Activated effector memory CD4-positive, alpha-beta T cell treated with anti-CD3 and anti-CD28 coated beads, Interleukin-2, amount 50 U/mL, for 16 hours (primary cell): ENCODE results near the gene CUX1.
"Not testable (repeated sequence)": the region's sequence is repeated elsewhere in the genome, so short reads cannot be mapped to it uniquely, and the experiment has no call there.

ENCODE experiments used
- DNase-seq: peaks from one replicate; pipeline ENCODE4 v3.0.0-alpha.2; 2020

Gene CUX1

DNA sequence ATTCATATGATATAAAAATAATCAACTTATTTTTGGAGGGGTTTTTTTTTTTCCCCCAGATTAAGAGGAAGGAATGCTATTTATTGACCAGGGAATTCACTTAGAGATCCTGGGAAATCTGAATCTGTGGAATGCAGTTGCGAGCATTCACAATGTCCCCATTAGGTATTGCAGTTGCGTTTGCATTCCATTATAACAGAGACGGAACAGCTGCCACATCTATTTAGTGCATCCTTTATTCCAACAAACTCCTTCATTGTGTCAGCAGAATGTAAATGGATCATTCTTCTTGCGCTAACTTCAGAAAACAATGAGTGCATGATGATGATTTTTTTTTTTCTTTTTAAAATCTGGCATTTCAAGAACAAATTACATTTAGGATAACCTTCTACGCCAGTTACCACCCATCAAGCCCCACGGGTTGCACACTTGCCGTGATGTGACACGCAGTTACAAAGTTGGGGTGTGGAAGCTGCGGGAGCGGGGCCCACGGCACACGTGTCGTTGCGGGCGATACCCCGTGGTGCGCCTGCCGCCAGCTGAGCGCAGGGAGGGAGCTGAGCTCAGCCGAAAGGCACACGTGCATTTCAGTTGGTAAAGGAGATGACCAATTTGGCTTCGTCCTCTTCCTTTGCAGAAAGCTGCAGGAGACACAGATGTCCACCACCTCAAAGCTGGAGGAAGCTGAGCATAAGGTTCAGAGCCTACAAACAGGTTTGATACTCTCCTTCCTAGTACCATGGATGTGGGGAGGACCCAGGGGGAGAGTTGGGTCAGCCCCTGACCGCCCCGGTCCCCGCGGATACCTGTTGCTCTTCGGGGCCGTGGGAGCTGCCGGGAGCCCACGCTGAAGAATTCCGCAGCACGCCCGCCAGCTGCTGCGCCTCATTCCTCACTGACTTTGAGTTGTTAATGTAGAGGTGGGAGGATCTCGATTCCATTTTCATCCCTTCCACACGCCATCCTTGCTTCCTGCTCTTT is 293.9 kb downstream of the CUX1 start:
- peak; percentile 51 for DNase-seq

DNA sequence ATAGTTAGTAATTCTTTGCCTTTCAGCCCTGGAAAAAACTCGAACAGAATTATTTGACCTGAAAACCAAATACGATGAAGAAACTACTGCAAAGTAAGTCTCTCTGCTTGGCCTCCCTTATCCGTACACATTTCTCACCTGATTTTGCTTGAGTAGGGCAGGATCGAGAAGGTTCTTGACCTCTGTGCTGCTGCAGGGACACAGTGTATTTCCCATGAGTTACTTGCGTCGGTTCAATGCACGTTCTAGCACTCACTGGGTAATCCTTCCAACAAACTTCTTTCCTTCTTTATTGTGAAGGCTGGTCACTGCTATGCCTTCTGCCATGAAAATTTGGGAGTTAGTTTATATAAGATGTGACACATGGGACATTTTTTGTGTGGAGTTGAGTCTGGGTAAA is 297.8 kb downstream of the CUX1 start:
- no peak for DNase-seq

DNA sequence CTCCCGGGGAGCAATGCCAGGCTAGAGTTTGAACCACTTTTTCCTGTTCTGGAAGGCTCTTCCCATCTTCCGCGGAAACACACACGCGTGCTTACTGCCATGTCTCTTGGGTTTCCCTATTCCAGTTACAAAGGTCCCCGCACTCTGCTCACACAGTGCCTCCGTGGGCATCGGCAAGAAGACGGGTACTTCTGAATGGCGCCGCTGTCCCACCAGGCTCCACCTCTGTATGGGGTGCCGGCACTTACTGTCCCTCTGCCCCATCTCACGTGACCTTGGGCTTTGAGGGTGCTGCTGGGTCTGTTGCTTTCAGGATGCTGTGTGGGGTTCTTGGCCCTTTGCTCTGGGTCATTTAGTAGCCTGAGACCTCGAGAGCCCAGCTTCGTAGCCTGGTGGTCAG is 298.5 kb downstream of the CUX1 start:
- DNase-seq, result no peak

DNA sequence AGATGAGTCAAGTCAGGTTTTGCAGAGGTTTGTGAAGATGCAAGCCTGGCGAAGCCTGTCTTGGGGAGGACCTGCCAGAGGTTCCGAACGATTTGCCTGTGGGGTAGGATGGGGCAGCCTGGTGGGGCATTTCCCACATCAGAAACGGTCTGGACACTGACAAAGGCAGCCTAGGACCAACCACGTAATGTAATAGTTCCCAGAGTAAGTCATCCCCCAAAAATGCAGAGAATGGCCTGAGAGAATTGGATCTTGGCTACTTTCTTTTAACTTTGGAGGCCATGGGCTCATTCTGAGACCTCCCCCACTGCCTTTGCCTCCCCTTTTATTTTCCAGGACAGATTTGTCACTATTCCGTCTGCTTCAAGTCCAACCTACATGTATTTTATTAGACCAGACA is 300.3 kb downstream of the CUX1 start:
- no peak for DNase-seq

DNA sequence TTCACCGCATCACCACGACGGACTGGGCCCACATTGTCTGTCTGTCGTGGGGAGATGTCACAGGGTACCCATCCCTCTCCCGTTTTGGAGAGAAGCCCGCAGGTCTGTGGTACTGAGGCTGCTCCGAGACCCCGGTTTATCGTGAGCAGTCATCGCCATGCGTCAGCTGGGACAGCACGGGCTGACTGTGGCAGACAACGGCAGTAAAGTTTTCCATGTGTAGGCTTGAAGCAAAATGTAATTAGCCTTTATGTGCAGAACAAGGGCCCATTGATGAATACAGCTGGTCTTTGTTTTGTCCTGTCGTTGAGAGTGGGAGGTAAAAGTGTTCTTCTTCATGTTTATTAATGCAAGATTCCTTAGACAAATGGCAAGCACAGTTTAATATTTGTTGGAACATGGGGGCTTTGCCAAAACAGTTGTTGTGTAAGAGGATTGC is 301.8 kb downstream of the CUX1 start:
- DNase-seq, result no peak

DNA sequence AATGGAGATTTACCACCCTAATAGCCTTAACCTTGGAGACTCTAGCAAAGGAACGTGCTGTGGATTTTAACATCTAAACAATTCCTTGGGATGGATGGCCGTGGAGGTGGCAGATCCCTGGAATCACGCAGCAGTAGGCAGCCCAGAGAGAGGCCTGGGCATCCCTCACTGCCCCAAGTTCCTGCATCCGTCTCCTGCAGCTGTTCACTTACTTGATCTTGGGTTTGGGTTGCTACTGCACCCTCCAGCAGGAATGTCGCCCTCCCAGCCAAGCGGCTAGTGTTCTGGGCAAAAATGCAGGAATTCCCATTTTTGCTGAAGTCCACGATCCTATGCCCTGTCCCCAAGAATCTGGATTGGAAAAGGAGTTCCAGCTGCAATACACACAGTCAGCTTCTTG is 302.5 kb downstream of the CUX1 start:
- no peak for DNase-seq

DNA sequence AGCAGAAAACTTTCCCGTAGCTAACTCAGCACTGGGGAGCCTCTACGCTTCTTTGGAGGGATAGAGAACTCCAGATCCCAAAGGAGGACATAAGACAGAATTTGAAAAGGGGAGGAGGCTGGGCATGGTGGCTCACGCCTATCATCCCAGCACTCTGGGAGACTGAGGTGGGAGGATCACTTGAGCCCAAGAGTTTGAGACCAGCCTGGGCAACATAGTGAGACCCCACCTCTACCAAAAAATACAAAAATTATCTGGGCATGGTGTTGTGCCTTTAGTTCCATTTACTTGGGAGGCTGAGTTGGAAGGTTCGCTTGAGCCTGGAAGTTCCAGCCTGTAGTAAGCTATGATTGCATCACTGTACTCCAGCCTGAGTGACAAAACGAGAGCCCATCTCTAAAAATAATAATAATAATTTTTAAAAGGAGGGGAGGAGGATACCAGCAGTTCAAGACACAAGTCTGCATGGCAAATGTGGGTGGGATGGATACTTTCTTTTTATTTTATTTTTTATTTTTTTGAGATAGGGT is 303.3 kb downstream of the CUX1 start:
- DNase-seq, result no peak

DNA sequence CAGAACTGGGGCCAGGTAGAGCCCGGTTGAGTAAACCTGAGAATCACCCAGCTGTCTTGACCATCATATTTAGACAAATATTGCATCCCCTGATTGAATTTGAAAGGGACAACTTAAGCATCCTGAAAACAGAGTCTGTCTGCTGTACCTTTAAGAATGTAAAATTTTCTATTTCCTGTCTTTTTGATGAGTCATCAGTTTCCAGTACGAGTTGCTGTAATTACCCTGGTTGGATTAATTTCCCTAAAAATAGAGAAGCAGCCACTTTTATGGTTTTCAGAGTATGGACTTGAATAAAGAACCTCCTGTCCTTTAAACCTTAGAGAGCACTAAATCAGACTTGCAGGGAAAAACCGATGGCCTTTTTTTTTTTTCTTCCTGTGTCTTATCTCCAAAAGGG is 304.6 kb downstream of the CUX1 start:
- no peak for DNase-seq

DNA sequence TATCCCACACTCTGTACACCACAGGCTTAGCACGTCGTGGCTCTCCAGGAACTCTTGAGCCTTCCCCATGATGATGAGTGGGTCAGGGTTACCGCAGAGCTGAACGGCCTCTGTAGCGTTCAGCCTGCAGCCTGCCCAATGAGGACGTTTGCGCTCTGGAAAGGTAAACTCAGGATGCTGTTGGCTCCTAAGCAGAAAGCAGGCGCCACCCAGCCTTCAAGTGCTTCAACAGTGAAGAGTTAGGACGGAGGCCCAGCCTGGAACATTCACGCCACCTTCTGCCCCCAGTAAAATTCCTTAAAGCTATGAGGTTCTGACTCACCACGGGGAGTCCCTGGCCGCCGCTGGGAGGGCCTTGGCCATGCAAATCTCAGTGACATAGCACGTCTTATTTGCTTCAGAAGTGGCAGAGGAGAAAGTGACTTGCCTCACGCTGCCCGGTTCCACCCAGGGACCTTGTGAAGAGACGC is 307.7 kb downstream of the CUX1 start:
- no peak for DNase-seq

DNA sequence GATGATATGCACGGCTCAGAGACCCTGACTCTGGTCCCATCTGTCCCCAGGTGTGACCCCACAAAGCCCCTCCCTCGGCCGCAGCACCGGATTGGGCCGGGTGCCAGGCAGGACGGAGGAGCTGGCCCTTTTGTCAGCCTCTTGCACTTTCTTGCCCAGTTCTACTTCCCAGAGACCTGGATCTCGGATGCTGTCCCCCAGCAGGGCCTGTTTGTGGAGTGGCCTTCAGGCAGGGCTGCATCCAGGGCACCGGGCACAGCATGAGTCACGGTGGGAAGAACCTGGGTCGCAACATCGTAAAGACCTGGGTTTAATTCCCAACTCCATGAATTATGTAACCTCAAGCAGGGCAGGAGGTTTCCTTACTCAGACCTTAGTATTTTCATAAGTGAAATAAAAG is 310.9 kb downstream of the CUX1 start:
- no peak for DNase-seq

DNA sequence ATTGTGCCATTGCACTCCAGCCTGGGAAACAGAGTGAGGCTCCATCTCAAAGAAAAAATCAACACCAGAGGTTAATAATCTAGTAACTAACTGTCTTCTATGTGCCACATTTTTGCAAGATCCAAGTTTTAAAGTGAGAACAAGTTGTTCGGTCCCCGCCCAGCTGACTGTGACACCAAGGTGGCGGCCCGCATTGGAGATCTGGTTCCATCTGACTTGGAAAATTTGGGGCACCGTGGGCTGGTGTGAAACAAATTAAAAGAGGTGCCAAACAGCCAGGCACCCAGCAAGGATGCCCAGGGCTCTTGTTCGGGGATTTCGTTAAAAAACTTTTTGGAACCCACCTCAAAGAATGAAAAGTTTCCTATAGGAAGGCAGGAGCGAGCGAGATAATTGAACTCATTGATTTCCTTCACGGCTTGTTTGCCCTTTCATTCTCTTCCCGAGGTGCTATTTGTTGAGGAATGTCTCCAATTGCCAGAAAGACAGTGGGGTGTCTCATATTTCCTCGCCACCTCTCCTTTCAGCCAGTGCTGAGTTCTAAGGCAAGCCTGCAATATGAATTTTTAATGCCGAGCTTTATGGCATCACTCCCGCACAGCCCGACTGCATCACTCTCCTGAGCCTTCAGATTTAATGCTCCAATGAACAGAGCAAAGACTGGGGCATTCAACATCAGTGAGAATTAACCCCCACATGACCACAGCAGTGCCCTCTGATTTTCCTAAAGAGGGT is 312.4 kb downstream of the CUX1 start:
- DNase-seq, result no peak

DNA sequence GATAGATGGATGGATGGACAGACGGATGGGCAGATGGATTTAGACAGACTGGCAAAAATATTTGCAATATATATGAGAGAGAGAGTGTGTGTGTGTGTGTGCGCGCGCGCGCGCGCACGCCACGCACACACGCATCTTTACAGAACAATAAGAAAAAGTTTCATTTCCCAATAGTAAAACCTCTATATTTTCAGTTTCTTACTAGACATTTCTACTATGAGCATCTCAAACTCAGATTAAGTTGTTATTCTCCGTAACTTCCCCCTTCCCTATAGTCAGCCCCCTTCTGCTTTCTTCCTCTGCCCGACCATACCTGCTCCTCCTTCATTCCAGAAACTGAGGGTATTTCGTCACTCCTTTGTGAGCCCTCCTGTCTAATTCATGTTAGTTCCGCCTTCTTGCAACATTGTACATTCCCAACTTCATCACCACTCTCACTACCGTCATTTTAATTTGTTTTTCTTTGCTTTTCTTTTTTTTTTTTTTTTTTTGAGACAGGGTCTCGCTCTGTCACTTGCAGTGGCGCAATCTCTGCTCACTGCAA is 314.9 kb downstream of the CUX1 start:
- no peak for DNase-seq

DNA sequence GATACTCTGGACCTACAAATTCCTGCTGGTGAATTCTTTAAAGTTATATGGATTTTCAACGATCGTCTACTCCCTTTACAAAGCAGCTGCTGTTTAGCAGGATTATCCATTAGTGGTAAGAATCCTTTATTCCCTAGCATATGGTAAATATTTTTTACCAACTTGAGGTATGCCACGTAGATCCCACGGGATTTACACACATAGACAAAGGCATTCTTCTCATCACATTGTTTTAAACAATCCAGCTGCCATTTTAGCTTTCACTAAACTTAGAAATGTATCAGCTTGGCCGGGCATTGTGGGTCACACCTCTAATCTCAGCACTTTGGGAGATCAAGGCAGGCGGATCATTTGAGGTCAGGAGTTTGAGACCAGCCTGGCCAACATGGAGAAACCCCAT is 321.2 kb downstream of the CUX1 start:
- DNase-seq, result no peak

DNA sequence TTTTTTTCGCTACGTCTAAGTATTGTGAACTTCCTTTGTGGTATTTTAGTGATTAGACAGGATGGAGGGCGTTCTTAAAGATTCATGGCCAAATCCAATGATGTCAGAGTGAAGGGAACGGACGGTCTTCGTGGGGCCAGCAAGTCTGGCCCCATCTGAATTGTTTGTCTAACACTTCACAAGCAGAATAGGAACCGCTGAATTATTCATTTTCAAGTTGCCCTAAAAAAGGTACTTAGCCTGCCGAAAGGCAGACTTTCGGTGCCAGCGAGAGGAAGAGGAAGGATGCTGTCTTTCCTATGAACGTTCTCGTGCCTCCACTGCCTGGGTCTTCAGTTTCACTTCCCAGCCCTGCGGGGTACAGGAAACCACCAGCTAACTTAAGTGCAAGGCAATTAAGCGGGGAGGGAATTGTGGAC is 323.5 kb downstream of the CUX1 start:
- no peak for DNase-seq

DNA sequence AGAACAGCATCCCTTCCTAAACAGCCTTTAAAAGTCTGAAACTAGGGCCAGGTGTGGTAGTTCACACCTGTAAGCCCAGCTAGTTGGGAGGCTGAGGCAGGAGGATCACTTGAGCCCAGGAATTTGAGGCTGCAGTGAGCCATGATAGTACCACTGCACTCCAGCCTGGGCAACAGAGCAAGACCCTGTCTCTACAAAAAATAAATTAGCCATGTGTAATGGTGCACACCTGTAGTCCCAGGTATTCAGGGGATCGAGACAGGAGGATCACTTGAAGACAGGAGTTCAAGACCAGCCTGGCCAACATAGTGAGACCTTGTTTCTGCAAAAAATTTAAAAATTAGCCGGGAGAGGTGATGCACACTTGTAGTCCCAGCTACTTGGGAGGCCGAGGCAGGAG is 325.0 kb downstream of the CUX1 start:
- DNase-seq, result not testable (repeated sequence)

DNA sequence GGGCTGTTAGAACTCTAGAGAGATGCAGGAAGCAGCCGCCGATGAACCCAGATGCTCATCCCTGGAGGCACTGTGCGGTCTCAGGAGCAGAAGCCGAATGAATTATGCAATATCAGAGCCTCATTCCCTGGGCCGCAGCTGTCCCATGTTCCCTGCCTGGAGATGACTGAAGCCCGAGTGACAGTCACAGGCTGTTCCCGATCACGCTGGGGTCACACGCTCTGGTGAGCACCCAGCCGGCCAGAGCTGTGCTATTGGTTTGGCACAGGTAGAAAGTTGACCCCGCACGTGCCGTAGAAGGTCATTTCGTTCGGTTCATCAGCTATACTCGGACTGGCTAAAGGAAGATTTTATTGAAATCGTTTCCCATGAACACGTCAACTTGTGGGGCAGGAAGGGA is 328.7 kb downstream of the CUX1 start:
- DNase-seq, result no peak

DNA sequence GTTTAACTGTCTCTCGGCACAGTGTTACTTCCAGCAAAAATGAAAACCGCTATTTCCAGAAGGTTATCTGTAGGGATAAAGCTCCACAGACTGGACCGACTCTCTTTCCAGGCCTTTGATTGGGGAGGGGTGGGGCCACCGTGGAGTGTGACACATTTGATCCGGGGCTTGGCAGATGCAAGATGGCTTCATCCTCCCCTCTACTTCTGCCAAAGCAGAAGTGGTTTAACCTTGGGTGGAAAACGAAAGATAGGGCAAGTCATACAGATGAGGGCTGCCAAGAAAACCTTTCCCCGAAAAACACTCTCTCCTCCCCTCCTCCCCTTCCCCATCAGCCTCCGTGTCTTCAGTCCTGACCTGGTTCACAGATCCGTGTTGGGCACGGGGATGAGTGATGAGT is 329.6 kb downstream of the CUX1 start:
- no peak for DNase-seq

DNA sequence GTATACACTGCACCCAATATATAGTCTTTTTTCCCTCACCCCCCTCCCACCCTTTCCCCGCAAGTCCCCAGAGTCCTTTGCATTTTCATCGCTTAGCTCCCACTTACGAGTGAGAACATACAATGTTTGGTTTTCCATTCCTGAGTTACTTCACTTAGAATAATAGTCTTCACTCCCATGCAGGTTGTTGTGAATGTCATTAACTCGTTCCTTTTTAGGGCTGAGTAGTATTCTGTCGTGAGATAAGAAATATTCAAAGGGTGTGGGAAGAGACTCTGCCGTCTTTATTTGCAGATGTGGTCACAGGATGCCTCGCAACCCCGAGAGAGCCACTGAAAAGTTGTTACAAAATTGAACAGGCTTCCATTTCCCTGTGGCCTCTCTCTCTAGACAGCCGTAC is 331.4 kb downstream of the CUX1 start:
- no peak for DNase-seq

DNA sequence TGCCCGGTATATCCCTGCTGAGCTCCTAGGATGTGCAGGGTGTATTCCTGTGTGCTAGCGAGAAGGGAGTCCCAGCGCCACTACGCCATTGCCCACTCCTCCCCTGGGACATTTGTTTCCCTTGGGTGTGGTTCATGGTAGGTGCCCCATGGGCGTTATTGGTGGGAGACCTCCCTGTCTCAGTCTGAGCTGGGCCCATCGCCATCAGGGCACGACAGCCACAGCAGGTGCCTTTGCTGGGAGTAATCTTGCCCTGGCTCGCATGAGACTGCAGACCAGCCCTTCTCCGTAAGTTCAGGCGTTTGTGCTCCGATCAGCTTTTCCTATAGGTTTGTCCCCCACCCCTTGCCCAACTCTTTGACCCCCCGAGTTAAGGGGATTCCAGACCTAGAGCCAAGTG is 332.0 kb downstream of the CUX1 start:
- no peak for DNase-seq

DNA sequence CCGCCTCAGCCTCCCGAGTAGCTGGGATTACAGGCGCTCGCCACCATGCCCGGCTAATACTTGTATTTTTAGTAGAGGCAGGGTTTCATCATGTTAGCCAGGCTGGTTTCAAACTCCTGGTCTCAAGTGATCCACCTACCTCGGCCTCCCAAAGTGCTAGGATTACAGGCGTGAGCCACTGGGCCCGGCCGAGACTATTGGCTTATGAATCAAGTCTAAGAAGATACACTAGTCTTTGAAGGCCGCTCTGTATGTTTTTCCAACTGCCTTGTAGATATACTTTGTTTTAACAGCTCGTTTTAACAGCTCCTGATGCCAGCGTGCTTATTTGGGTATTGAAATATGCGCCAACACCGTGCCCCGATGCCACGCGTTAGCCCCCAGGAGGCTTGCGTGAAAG is 332.8 kb downstream of the CUX1 start:
- DNase-seq, result no peak

DNA sequence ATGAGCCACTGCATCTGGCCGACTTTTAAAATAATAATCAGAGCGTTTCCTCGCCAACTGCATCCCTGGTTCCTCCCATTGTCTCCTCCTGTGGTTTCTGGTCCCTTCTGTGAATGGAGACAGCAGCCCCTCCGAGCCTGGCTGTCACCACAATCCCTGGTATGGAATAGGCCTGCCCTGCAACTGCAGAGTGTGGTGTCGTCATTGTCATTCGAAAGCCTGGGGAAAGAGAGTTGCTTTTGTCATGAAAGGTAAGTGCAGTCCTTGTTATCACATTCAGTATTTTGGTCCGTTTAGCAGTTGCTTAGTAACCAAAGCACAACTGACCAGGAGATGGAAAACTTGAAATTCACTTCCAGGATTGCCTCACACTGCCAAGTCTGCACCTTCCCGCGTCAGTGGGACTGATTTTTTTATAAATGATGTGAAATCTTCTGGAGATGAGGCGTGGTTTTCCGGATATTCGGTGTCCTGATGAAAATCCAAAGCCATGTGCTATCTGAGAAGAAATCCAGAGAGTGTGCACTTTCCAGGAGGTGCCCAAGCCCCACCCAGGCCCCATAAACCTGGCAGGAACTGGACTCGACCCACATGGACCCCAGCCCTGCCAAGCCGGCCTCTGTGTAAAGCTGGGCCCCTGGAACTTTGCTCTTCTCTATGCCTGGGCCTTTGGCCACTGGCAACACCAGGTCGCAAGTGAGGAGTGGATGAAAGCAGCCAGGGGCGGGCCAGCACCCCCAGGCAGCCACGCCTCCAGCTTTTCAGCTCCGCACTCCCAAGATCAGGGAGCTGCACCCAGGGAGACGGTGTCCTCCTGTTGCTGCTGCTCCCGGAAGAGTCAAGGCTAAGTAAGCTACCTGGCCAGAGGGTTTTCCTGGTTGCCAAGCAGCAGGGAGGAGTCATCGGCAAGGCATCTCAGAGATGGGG is 335.5 kb downstream of the CUX1 start:
- DNase-seq, result no peak

DNA sequence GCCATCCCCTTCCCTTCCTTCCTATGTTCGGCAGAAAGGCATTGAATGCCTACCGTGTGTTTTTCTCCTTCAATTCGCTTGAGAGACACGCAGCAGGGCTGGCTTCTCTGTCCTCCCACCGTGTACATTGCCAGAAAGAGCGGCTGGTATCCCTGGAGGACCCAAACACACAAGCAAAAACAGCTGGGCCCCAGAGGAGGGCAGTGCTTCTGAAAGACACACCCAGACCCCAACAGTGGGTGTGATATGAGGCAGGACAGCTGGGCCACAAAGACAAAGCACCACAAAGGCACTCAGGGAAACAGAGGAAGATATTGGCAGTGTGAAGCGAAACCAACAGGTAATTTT is 336.1 kb downstream of the CUX1 start:
- no peak for DNase-seq

DNA sequence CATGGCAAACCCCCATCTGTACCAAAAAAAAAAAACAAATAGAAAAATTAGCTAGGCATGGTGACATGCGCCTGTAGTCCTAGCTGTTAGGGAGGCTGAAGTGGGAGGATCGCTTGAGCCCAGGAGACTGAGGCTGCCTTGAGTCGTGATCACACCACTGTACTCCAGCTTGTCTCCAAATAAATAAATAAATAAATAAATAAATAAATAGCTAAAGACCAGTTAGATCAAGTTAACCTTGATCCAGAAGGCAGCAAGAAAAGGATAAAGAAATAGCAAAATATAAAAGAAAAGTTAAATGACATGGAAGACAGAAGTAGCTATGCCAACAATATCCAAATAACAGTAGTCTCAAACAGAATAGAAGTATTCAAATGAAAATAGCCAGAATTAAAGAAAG is 337.0 kb downstream of the CUX1 start:
- no peak for DNase-seq
